ENCODE measurements around the gene TBC1D17.

DNA sequence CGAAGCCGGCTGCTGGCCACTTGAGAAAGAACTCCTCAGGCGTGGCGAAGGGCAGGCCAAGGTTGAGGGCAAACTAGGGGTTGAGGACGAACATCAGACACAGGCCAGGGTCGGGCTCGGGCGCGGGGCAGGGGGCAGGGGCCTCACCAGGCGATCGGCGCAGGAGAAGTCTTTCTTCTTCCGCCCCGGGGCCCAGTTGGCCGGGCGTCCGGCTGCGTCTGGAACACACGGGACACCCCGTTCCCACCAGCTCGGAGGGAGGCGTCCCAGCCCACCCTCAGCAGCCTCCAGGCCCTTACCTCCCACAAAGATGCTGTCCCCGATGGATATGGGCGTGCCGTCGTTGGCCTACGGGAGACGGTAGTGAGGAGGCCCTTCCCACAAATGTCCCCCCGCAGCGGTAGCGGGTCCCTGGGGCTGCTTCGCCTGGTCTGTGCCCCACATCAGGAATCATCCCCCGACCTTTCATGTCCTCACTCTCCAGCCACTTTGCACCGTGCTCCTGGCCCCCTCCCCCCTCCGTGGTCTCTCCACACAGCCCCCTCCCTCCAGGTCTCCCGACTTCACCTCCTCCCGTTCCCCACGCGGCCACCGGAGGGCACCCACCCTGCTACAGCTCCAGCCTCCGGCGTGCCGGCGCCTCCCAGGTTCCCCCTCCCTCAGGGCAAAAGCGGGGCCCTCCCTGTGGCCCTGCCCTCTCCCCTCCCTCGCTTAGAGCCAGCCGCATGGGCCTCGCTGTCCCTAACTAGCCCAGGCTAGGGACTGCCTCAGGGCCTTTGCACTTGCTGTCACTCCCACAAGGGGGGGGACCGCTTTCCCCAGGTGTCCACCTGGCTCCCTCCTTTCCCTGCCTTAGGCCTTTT lies 14.9 kb upstream of the TBC1D17 start:
- TF ChIP-seq CTCF (IDR thresholded peaks at IDR 0.05), result no peak
- TF ChIP-seq EP300 (IDR thresholded peaks at IDR 0.05), result no peak
